Ishikawa (cell line): Measurements from ENCODE around the gene ZNF613.

Source experiments
- CEBPB ChIP-seq: IDR thresholded peaks from 2 replicates; pipeline ENCODE4 v1.6.1; 2012
- CREB1 ChIP-seq: IDR thresholded peaks from 2 replicates; pipeline ENCODE4 v1.6.1; 2012; ENCODE audit warnings: low read depth
- EGR1 ChIP-seq: IDR thresholded peaks from 2 replicates; pipeline ENCODE4 v1.6.1; 2012
- EP300 ChIP-seq: IDR thresholded peaks from 2 replicates; pipeline ENCODE4 v1.6.1; 2012; ENCODE audit warnings: borderline replicate concordance
- FOXM1 ChIP-seq: IDR thresholded peaks from 2 replicates; pipeline ENCODE4 v1.6.1; 2012; ENCODE audit warnings: low read depth, borderline replicate concordance
- NFIC ChIP-seq: IDR thresholded peaks from 2 replicates; pipeline ENCODE4 v1.6.1; 2012
- RAD21 ChIP-seq: IDR thresholded peaks from 2 replicates; pipeline ENCODE4 v1.6.1; 2012; ENCODE audit warnings: low read depth
- REST ChIP-seq: IDR thresholded peaks from 2 replicates; pipeline ENCODE4 v1.6.1; 2012; ENCODE audit warnings: low read depth, mild to moderate bottlenecking
- TAF1 ChIP-seq: IDR thresholded peaks from 2 replicates; pipeline ENCODE4 v1.6.1; 2012; ENCODE audit warnings: low read depth, mild to moderate bottlenecking
- TCF12 ChIP-seq: IDR thresholded peaks from 2 replicates; pipeline ENCODE4 v1.6.1; 2012; ENCODE audit warnings: low read depth
- TEAD4 ChIP-seq: IDR thresholded peaks from 2 replicates; pipeline ENCODE4 v1.6.1; 2012
- USF1 ChIP-seq: IDR thresholded peaks from 2 replicates; pipeline ENCODE4 v1.6.1; 2012
- YY1 ChIP-seq: IDR thresholded peaks from 2 replicates; pipeline ENCODE4 v1.6.1; 2012; ENCODE audit warnings: low read depth
- ZBTB7A ChIP-seq: IDR thresholded peaks from 2 replicates; pipeline ENCODE4 v1.6.1; 2012; ENCODE audit warnings: low read depth
- TF ChIP-seq, protein P1 (sequence below): IDR thresholded peaks from 2 replicates; pipeline ENCODE4 v1.6.1; 2012

ZNF613 gene

GRCh38 chr19:51887522-51888498 lies 39.5 kb upstream of the ZNF613 start, which contains the start of gene ZNF577:
Gene ZNF577 (minus strand): TSS chr19:51887951. CDS start chr19:51880382, 7,569 bp downstream.
- TF ChIP-seq CREB1 (peak; percentile 90), TCF12 (peak; percentile 75; the same call in 1 of the 2 replicates), USF1 (0 out of 2 replicates have a peak, but pooled peaks have one; percentile 4), FOXM1 (no peak), EGR1 (peak; percentile 92), TEAD4 (peak; percentile 39; the same call in 1 of the 2 replicates), ZBTB7A (no peak), TAF1 (peak; percentile 35; the same call in 1 of the 2 replicates), CEBPB (peak; percentile 72), NFIC (no peak), YY1 (peak; percentile 100)

DNA sequence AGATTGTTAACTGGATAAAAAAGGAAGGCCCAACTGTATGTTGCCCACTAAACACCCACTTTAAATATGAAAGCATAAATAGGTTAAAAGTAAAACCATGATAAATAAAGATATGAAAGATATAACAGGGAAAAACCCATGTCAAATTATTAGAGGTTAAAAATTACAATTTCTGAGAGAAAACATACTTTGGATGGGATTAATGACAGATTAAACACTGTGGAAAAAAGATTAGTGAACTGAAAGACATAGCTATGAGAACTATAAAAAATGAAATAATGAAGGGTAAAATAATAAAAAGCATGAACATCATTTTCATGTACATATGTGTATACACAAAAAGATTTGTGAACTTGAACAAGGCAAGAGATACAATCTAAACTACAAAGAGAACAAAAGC lies 37.3 kb upstream of the ZNF613 start:
- TF ChIP-seq ZBTB7A (no peak), USF1 (no peak), FOXM1 (no peak), TCF12 (no peak), REST (no peak), EP300 (no peak), RAD21 (no peak), CEBPB (no peak), CREB1 (no peak), EGR1 (no peak), NFIC (no peak), TEAD4 (no peak), TAF1 (no peak), YY1 (no peak)
- TF ChIP-seq, protein P1, sequence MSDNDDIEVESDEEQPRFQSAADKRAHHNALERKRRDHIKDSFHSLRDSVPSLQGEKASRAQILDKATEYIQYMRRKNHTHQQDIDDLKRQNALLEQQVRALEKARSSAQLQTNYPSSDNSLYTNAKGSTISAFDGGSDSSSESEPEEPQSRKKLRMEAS, result no peak

GRCh38 chr19:51891193-51891747 lies 36.0 kb upstream of the ZNF613 start:
- no peak for TF ChIP-seq USF1
- no peak for TF ChIP-seq EP300
- TF ChIP-seq FOXM1, result no peak
- TF ChIP-seq REST, result no peak
- TF ChIP-seq YY1, result no peak
- no peak for TF ChIP-seq TCF12
- no peak for TF ChIP-seq ZBTB7A
- TF ChIP-seq CEBPB, result no peak

GRCh38 chr19:51901860-51902259 lies 25.4 kb upstream of the ZNF613 start:
- TF ChIP-seq YY1 (no peak), RAD21 (no peak), CREB1 (no peak), TCF12 (no peak), TAF1 (no peak), REST (no peak), FOXM1 (no peak), EP300 (no peak), CEBPB (no peak), NFIC (no peak), ZBTB7A (no peak), TEAD4 (no peak)
- TF ChIP-seq, protein P1, result no peak
